ENCODE results near the gene SNCAIP.

Gene SNCAIP

DNA sequence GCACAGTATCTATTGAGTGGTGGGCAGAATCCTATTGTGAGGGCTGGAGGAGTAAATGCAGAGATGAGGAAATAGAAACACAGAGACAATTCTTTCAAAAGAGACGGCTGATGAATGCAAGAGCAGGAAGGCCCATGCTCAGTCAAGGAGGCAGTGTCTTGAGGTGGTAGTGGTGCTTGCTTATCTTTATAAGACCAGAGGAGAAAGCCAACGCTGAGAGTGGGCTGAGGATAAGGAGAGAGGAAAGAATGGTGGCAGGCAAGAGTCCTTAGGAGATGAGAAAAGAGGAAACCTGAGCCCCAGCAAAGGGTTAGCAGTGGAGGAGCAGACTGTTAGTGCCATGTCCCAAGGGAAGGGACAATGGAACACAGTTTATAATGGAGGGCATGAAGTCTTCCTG, 86.0 kb downstream of the SNCAIP start:
- no peak for DNase-seq (ENCODE audit: low read depth)

- DNase-seq (ENCODE audit: low read depth): no peak
Measured at GRCh38 chr5:122400341-122400740, 88.3 kb downstream of the SNCAIP start.

DNA sequence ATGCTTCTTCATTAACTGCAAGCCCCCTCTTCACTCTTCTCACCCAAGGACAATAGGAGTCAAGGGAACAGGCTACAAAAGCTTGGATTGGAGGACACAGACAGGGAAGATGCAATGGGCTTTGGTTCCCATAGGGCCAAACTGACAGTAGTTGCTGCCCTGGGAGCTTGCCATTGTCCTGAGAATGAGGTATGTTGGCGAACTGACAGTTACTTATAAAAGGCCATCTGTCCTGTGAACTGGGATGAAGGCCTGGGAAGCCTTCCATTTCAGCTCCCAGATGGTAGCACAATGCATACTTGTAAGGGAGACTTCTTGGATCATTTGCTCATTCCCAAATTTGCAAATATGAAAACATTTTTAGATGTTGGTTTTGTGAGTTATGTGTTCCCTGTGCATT, 88.9 kb downstream of the SNCAIP start:
- no peak for DNase-seq (ENCODE audit: low read depth)

- DNase-seq (ENCODE audit: low read depth): no peak
Measured at GRCh38 chr5:122401976-122402725, 90.1 kb downstream of the SNCAIP start.

DNA sequence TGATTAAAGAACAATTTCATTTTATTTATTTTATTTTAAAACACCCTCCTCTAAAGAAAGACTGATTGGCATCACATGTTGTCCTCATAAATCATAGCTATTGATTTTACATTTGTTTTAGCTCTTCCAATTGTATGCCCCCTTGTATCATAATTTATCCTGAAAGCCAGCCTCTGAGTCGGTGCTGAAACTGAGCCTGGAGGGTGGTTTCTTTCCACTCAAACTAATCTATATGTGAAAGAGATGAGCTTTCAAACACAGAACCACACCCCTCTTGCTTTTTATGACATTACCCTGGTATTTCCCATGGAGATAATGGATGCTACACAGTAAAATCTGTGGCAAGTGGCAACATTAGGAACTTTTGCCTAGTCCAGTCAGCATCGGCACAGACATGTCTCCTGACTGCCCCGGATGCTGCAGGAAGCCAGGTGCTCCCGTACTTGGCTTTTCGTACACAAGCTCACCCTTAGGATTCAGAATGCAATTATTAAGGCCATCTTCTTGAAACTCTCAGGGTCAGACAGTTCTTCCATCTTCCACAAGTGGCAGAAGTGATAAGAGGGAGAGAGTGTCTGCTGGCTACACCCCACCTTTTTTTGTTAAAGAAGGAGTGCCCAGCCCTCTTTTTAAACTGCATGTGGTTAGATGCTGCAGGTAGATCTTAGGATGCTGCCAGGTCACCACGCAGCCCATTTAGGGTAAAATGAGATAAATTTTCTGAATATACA, 91.1 kb downstream of the SNCAIP start:
- DNase-seq (ENCODE audit: low read depth): no peak

- DNase-seq (ENCODE audit: low read depth): no peak
Measured at GRCh38 chr5:122404018-122404417, 92.0 kb downstream of the SNCAIP start.

GRCh38 chr5:122404653-122405362, 92.8 kb downstream of the SNCAIP start:
- no peak for DNase-seq (ENCODE audit: low read depth)

DNA sequence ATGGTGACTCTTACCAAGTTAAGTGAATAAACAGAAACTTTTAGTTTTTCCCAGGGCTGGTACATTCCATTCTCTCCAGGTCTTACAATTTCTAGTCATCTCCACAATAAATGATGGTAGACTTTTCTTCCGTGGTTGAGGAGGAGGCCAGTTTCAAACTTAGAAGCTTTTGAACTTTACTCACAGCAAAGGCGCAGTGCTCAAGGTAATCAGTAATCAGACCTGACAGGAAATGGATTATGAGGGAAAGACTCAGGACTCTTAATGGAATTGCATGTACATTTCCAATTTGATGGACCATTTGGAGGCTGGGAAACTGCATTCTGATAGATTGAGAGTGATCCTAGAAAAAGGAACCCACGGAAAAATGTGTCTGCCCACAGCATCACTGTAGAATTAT, 93.7 kb downstream of the SNCAIP start:
- DNase-seq (ENCODE audit: low read depth): no peak

DNA sequence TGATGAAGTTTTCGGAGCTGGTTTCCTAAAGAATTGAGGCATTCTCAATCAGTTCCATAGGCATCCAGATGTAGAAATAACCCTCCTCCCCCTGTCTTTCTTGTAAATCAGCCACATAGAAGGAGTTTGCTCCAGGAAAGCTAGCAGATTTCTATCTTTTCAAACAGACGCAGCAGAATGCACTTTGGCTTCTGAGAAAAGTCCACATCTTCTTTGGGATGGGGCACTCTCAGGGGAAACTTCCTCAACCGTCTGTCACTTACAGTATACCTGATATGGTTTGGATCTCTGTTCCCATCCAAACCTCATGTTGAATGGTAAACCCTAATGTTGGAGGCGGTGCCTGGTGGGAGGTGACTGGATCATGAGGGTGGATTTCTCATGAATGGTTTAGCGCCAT, 94.1 kb downstream of the SNCAIP start:
- DNase-seq (ENCODE audit: low read depth): no peak

DNA sequence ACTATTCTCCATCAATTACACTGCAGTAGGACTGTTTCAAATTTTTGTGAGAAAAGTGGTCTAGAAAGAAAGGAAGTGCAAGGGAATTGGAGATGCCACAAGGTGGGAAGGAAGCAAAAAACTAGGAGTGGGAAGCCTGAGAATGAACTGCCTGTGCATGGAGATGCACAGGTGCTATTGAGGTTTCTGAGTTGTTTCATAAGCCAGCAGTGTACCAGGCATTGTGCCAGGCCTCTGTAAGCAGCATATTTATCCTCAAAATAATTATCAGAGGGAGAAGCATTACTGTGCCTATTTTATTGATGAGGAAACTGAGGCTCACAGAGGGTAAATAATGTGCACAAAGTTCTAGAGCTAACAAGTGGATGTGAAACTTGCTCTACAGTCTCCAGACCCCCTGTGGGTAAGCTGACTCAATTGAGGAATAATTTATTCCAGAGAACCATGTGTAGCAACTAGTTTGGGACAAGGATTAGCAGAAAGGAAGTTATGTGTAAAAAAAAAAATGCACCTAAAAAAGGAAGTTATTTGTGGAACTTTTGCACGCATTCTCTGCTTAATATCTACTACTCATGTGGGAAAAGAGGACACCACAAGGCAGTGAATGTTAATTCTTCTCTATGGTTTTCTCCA, 96.7 kb downstream of the SNCAIP start:
- DNase-seq (ENCODE audit: low read depth): no peak

GRCh38 chr5:122412966-122413365, 100.9 kb downstream of the SNCAIP start:
- DNase-seq (ENCODE audit: low read depth): no peak

GRCh38 chr5:122413722-122414121, 101.7 kb downstream of the SNCAIP start:
- DNase-seq (ENCODE audit: low read depth): no peak

DNA sequence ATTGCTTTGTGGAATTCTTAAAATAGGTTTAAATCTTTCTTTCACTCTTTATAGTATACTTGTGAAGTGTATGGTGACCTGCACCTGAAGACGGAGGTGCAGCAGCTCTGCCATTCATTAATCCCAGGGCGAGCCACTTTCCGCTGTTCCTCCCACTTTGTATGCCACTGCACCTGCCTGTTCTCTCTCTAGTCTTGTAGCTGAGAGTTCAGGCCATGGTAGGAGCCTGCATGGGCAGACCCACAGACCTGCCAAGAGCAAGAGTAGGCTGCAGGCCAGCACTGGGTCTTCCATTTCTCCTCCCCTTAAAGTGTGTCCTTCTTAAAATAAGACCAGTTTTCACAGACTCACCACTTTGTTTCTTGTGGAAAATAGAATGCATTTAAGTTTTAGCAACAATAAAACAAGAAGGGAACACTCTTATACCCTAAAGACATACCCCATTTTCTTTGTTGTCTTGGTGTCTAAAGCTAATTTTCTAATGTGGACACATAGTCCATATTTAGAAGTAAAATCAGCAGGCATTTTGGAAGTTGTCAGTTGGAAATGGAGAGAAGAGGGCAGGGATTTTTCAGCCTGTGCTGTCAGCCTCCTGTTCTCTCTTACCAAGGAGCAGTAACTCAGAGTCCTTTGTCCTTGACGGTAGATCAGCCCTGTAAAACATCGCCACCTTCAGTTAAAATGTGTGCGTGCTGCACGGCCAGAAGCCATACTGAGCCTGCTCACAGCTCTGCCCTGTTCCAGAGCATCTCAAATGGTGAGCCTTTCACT, 103.2 kb downstream of the SNCAIP start:
- DNase-seq (ENCODE audit: low read depth): peak; percentile 62

- no peak for DNase-seq (ENCODE audit: low read depth)
Measured at GRCh38 chr5:122415801-122416120, 103.7 kb downstream of the SNCAIP start.

DNA sequence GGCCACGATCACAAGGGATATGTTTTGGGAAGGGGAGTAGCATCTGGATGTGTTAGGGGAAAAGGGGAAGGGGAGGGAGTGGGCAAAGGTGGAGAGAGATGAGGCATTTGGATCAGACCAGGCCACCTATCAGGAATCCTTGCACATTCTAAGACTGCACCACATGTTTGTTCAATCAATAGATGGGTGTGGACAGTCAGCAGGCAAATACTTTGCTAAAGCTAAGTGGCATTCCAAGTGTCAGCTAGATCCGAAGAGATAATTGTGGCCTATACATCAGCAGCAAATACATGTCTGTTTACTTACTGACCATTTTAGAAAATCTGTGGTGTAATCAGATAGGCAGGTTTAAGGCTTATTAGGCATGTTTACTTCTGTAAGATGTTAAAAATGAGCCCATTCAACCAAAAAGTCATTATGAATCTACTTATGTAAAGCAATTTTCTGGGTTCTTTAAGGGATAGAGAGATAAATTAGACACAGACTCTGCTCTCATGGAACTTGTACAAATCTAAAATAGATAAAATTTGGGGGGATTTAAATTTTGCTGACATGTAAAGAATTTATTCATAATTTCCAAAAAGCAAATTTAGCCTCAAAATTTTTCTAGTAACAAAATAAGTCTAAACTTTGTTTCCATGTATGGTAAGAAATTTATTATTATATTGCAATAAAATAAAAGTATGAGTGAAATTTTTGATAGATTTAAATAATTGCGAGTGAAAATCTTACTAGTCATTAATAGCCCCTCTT, 107.3 kb downstream of the SNCAIP start:
- DNase-seq (ENCODE audit: low read depth): no peak

DNA sequence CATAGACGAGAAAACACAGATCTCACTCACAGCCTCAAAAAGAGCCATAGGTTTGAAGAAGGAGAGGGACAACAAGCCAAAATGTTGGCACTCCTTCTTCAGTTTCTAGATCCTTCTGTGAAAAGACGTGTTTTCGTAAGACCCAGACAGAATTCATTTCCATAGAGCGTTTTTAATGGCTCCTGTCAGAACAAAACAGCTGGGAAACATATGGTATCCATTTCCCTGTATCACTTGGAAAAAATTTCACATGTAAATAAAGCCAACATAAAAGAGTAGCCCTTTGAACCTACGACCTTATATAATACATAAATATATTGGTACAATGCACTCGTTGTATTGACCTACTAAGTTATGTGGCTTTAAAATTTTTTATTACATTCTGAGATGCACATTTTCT, 108.1 kb downstream of the SNCAIP start:
- DNase-seq (ENCODE audit: low read depth): no peak

- DNase-seq (ENCODE audit: low read depth): no peak
Measured at GRCh38 chr5:122420537-122421236, 108.7 kb downstream of the SNCAIP start.

GRCh38 chr5:122421374-122422079, 109.5 kb downstream of the SNCAIP start:
- no peak for DNase-seq (ENCODE audit: low read depth)

DNA sequence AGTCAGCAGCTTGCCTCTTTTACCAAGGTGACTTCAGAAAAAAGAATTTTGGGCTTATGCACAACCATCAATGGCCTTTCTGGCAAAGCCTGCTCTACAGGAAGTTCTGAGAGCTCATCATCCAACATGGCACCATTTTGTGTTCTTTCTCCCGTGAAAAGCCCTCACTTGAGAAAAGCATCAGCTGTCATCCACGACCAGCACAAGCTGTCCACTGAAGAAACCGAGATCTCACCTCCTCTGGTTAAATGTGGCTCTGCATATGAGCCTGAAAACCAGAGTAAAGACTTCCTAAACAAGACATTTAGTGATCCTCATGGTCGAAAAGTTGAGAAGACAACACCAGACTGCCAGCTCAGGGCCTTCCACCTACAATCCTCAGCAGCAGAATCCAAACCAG, 111.2 kb downstream of the SNCAIP start:
- DNase-seq (ENCODE audit: low read depth): no peak

DNA sequence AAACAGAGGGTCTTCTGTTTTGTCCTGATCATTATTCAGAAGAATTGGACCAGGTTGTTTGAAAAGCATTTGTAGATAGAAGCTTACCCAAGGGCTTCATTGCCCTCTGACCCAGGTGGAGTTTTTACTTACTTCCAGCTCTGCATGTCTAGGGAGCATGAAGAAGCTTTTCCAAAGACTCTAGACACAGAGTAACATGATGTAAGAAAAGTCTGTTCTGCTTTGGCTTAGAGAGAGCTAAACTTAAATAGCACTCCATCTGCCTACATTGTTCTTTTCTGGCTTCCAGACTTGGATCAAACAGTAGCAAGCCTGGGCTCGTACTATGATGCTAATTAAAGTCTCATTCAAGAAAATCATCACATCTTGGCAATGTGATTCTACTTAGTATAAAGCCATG, 112.1 kb downstream of the SNCAIP start:
- no peak for DNase-seq (ENCODE audit: low read depth)
